ENCODE data around the gene VSIR.

The VSIR gene

GRCh38 chr10:71750124-71750841, 23.0 kb downstream of the VSIR start:
- Histone ChIP-seq H2AFZ (ENCODE audit: low read depth, low read length) (no peak overlapping the region), H3K4me3 (ENCODE audit: low read length) (no peak overlapping the region), H3K4me1 (ENCODE audit: insufficient read depth, low read length) (no peaks in the 10 kb centered on the region), H3K36me3 (ENCODE audit: insufficient read depth, low read length) (no peaks in the 10 kb centered on the region), H3K27me3 (ENCODE audit: insufficient read depth, low read length) (peaks cover 14% of the 10 kb centered on the region), H3K9me3 (ENCODE audit: low read length) (no peaks in the 10 kb centered on the region)

- Histone ChIP-seq H3K4me1 (ENCODE audit: insufficient read depth, low read length) (no peaks in the 10 kb centered on the region), H3K9me3 (ENCODE audit: low read length) (no peaks in the 10 kb centered on the region)
These were observed 23.9 kb downstream of the VSIR start for GRCh38 chr10:71749396-71749795.

DNA sequence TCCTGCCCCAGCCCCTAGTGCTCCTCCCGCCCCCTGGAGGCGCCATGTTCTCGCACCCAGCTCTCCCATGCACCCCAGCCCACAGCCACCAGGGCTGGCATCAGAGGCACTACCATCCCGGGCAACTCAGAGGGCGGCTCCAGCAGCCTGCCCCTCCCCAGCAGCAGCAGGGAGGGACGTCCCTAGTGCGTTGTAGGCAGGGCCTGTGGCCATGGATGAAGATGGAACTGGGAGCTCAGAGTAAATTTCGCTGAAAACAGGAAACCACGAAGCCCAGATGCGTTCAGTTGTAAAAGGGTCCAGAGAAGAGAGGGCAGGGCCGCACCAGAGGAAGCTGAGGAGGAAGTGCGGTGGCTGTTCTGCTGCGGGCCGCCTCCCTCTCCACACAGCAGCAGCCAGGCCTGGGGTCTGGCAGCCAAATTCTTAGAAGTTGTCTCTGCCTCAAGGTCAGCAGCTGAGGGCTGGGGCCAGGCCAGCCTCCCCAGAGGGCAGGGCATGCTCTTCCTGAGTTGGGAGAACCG, 24.6 kb downstream of the VSIR start:
- H3K4me3 ChIP-seq (ENCODE audit: low read length) = no peak overlapping the region
- peaks cover 8% of the 10 kb centered on the region for H3K27me3 ChIP-seq (ENCODE audit: insufficient read depth, low read length)
- no peaks in the 10 kb centered on the region for H3K4me1 ChIP-seq (ENCODE audit: insufficient read depth, low read length)
- no peak overlapping the region for H2AFZ ChIP-seq (ENCODE audit: low read depth, low read length)
- H3K9me3 ChIP-seq (ENCODE audit: low read length) = no peaks in the 10 kb centered on the region
- H3K36me3 ChIP-seq (ENCODE audit: insufficient read depth, low read length) = no peaks in the 10 kb centered on the region

More at GRCh38 chr10:71749396-71749795, 23.9 kb downstream of the VSIR start:
- Histone ChIP-seq H3K4me3 (ENCODE audit: low read length) (no peak overlapping the region), H3K36me3 (ENCODE audit: insufficient read depth, low read length) (no peaks in the 10 kb centered on the region), H3K27me3 (ENCODE audit: insufficient read depth, low read length) (peaks cover 10% of the 10 kb centered on the region), H2AFZ (ENCODE audit: low read depth, low read length) (no peak overlapping the region)

GRCh38 chr10:71747551-71748523, 25.5 kb downstream of the VSIR start:
- Histone ChIP-seq H3K27me3 (ENCODE audit: insufficient read depth, low read length) (peaks cover 4% of the 10 kb centered on the region), H3K4me1 (ENCODE audit: insufficient read depth, low read length) (no peaks in the 10 kb centered on the region), H3K4me3 (ENCODE audit: low read length) (no peak overlapping the region), H2AFZ (ENCODE audit: low read depth, low read length) (no peak overlapping the region), H3K36me3 (ENCODE audit: insufficient read depth, low read length) (no peaks in the 10 kb centered on the region), H3K9me3 (ENCODE audit: low read length) (no peaks in the 10 kb centered on the region)

DNA sequence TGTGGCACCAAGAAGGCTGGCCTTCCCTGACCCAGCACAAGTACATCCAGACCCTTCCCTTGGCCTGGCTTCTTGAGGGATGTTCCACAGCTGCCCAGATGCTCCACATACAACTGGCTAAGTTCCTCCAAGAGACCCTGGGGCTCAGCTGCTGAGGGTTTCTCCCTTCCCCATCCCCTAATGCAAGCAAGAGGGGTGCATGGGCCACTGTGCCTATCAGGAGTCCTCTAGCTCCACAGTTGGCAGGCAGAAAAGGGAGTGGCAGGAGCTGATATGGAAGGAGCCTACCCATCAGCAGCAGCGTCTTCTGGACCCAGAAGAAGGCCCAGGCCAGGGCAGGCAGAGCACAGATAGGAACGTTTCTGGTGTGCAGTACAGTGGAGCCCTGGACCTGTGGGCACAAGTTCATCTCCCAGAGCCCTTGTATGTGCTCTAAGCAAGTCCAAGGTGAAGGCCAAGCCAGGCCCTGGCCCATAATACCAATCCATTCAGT, 26.2 kb downstream of the VSIR start:
- peaks cover 4% of the 10 kb centered on the region for H3K27me3 ChIP-seq (ENCODE audit: insufficient read depth, low read length)
- H3K9me3 ChIP-seq (ENCODE audit: low read length) = no peaks in the 10 kb centered on the region
- no peaks in the 10 kb centered on the region for H3K36me3 ChIP-seq (ENCODE audit: insufficient read depth, low read length)
- H3K4me1 ChIP-seq (ENCODE audit: insufficient read depth, low read length) = no peaks in the 10 kb centered on the region
- H3K4me3 ChIP-seq (ENCODE audit: low read length) = no peak overlapping the region
- H2AFZ ChIP-seq (ENCODE audit: low read depth, low read length) = no peak overlapping the region

GRCh38 chr10:71746344-71747037, 26.8 kb downstream of the VSIR start:
- H3K4me1 ChIP-seq (ENCODE audit: insufficient read depth, low read length) = no peaks in the 10 kb centered on the region
- peaks cover 4% of the 10 kb centered on the region for H3K27me3 ChIP-seq (ENCODE audit: insufficient read depth, low read length)
- no peak overlapping the region for H3K4me3 ChIP-seq (ENCODE audit: low read length)
- no peaks in the 10 kb centered on the region for H3K9me3 ChIP-seq (ENCODE audit: low read length)
- H2AFZ ChIP-seq (ENCODE audit: low read depth, low read length) = no peak overlapping the region
- no peaks in the 10 kb centered on the region for H3K36me3 ChIP-seq (ENCODE audit: insufficient read depth, low read length)

- no peak overlapping the region for H3K4me3 ChIP-seq (ENCODE audit: low read length)
- no peak overlapping the region for H2AFZ ChIP-seq (ENCODE audit: low read depth, low read length)
- H3K9me3 ChIP-seq (ENCODE audit: low read length) = no peaks in the 10 kb centered on the region
- H3K4me1 ChIP-seq (ENCODE audit: insufficient read depth, low read length) = no peaks in the 10 kb centered on the region
- no peaks in the 10 kb centered on the region for H3K36me3 ChIP-seq (ENCODE audit: insufficient read depth, low read length)
- peaks cover 4% of the 10 kb centered on the region for H3K27me3 ChIP-seq (ENCODE audit: insufficient read depth, low read length)
These were observed 27.6 kb downstream of the VSIR start for GRCh38 chr10:71745664-71746250.

- no peaks in the 10 kb centered on the region for H3K9me3 ChIP-seq (ENCODE audit: low read length)
- no peak overlapping the region for H3K4me3 ChIP-seq (ENCODE audit: low read length)
- H3K36me3 ChIP-seq (ENCODE audit: insufficient read depth, low read length) = no peaks in the 10 kb centered on the region
- H3K4me1 ChIP-seq (ENCODE audit: insufficient read depth, low read length) = no peaks in the 10 kb centered on the region
- no peak overlapping the region for H2AFZ ChIP-seq (ENCODE audit: low read depth, low read length)
- H3K27me3 ChIP-seq (ENCODE audit: insufficient read depth, low read length) = peaks cover 4% of the 10 kb centered on the region
These were observed 28.2 kb downstream of the VSIR start for GRCh38 chr10:71744897-71745663.

DNA sequence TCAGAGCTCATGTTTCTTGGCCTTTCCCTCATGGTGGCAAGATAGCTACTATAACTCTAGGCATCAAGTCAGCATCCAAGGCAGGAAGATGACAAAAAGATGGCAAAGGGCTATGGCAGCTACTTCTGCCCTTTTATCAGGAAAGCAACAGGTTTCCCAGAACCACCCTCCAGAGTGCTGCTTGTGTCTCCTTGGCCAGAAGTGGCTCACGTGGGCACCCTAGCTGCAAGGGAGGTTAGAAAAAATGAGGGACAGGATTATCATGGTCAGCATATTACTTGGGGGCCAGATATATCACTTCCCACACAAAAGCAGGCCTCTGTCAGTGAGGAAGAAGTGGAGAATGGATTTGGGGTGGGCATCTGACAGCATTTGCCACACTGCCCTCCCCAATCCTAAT, 29.5 kb downstream of the VSIR start:
- Histone ChIP-seq H2AFZ (ENCODE audit: low read depth, low read length) (no peak overlapping the region), H3K4me3 (ENCODE audit: low read length) (no peak overlapping the region), H3K9me3 (ENCODE audit: low read length) (no peaks in the 10 kb centered on the region), H3K36me3 (ENCODE audit: insufficient read depth, low read length) (no peaks in the 10 kb centered on the region), H3K4me1 (ENCODE audit: insufficient read depth, low read length) (no peaks in the 10 kb centered on the region), H3K27me3 (ENCODE audit: insufficient read depth, low read length) (peaks cover 4% of the 10 kb centered on the region)

DNA sequence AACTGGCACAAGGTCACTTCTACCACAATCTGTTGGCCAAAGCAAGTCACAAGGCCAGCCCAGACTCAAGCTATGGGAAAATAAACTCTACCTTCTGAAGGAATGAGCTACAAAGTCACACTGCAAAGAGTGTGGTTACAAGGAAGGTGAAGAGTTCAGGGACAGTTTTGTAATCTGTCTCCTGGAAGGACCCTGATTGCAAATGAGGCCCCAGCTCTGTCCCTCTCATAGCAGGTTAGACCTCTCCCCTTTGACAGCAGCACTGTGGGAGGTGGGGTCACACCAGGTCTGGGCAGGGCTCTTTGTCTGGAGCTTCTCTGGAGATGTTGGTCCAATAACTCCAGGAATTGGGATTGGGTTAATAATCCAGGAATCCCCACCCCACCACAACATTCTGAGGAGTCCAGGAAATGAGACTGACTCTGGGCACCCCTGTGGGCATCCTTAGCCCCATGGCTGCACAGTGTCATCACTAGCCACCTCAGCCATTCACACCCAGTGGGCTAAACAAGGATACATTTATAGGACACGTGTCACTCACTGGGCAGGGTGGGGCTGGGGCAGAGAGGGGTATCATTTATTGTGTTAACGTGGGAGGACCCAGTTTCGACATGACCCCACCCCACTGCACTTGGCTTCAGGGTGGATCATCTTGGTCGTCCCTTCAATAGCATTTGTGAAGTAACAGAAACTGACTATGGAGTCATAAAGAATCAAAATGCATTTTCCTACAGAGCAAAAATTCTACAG, 30.1 kb downstream of the VSIR start:
- Histone ChIP-seq H3K27me3 (ENCODE audit: insufficient read depth, low read length) (peaks cover 7% of the 10 kb centered on the region), H3K9me3 (ENCODE audit: low read length) (no peaks in the 10 kb centered on the region), H3K4me1 (ENCODE audit: insufficient read depth, low read length) (no peaks in the 10 kb centered on the region), H3K36me3 (ENCODE audit: insufficient read depth, low read length) (no peaks in the 10 kb centered on the region), H2AFZ (ENCODE audit: low read depth, low read length) (no peak overlapping the region), H3K4me3 (ENCODE audit: low read length) (no peak overlapping the region)

GRCh38 chr10:71742301-71743088, 30.8 kb downstream of the VSIR start:
- Histone ChIP-seq H3K4me3 (ENCODE audit: low read length) (no peak overlapping the region), H3K36me3 (ENCODE audit: insufficient read depth, low read length) (no peaks in the 10 kb centered on the region), H3K27me3 (ENCODE audit: insufficient read depth, low read length) (peaks cover 11% of the 10 kb centered on the region), H3K9me3 (ENCODE audit: low read length) (no peaks in the 10 kb centered on the region), H3K4me1 (ENCODE audit: insufficient read depth, low read length) (no peaks in the 10 kb centered on the region), H2AFZ (ENCODE audit: low read depth, low read length) (no peak overlapping the region)
